Transverse colon (tissue), 4 donors: ENCODE results near the gene PDLIM7.

Experiments used
- CTCF ChIP-seq, 5 experiments: fragments of 200-600 bp in 3 of 5; fragments of 450-650 bp in 2 of 5; sonication (generic) in 3 of 5; IDR thresholded peaks; 1 replicate in 2 of 5; 2 replicates in 3 of 5; pipeline ENCODE4 v1.5.1; 2016 to 2017; ENCODE audit warnings: antibody characterized with exemption in 5 of 5, inconsistent platforms in 3 of 5, mild to moderate bottlenecking in 2 of 5, moderate library complexity in 1 of 5
- POLR2A ChIP-seq: fragments of 450-650 bp; IDR thresholded peaks from one replicate; pipeline ENCODE4 v1.6.1; 2016; ENCODE audit warnings: antibody characterized with exemption, mild to moderate bottlenecking, moderate library complexity
- POLR2AphosphoS5 ChIP-seq, 3 donors: sonication (generic); formaldehyde crosslinking; IDR thresholded peaks; one replicate each; pipeline ENCODE4 v1.6.1; 2016; ENCODE audit warnings: antibody characterized with exemption in 3 of 3

GRCh38 chr5:177455036-177455660 lies 42.3 kb downstream of the PDLIM7 start:
- peak; percentile 66 to 89 (median 74) for TF ChIP-seq CTCF (IDR thresholded peaks at IDR 0.05)
- peak; percentile 47 for TF ChIP-seq POLR2A
- peak; percentile 25 to 66 (median 65) for TF ChIP-seq POLR2AphosphoS5 (IDR thresholded peaks at IDR 0.05)
